Measurements from ENCODE around the gene PSAPL1.

PSAPL1 gene, protein sequence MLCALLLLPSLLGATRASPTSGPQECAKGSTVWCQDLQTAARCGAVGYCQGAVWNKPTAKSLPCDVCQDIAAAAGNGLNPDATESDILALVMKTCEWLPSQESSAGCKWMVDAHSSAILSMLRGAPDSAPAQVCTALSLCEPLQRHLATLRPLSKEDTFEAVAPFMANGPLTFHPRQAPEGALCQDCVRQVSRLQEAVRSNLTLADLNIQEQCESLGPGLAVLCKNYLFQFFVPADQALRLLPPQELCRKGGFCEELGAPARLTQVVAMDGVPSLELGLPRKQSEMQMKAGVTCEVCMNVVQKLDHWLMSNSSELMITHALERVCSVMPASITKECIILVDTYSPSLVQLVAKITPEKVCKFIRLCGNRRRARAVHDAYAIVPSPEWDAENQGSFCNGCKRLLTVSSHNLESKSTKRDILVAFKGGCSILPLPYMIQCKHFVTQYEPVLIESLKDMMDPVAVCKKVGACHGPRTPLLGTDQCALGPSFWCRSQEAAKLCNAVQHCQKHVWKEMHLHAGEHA

DNA sequence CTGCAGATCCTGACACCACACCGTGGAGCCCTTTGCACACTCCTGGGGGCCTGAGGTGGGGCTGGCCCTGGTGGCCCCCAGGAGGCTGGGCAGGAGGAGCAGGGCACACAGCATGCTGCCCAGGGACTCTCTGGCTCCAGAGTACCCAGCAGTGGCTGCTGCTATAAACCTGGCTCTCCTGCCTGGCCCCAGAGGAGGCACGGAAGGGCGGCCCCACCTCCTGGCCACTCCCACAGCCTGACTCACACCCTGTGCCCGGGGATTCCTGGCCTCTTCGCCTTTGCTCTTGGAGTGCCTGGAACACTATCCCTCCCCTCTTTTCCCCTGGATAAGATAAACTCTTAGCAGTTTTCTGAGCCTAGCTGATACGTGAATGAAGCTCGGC, at the start of gene PSAPL1:
TSS of gene PSAPL1 (minus strand) at position 165 of the 385 bp plus-strand sequence. CDS start at position 114, 51 bp downstream.
- no peak for DNase-seq

DNA sequence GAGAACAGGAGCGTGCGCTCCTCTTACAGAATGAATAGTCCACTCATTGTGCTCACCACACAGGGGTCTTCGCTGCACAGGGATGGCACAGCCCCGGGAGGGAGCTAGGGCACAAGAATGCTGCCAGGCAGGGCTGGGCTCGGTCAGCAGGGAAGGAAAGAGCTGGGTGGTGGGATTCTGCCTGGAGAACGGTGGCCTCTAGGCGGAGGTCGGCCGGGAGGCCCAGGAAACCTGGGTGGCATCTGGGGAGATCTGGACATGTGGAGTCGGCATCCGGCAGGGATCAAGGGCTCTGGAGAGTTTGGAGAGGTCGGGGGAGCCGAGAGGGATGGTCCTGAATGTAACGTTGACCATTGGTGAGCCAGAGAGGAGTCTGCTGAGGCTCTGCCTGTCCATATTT, 46.5 kb upstream of the PSAPL1 start:
- DNase-seq: no peak

DNA sequence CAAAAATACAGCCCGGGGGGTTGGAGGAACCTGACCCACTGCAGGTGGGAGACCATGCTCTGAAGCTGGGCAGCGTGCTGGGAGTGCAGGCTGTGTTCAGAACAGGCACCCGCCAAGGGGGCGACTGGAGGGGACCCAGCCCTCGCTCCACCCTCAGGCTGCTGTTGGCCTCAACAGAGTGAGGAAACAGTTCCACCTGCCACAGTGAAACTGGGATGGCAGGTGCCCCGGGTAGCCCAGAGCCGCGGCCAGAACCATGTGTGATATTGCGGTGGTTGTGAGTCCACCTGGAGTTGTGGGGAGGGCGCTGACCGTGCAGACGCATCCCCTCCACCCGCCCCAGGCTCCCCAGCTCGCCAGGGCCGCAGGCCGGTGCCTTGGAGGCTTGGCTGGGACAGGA, 45.7 kb upstream of the PSAPL1 start:
- DNase-seq: no peak

DNA sequence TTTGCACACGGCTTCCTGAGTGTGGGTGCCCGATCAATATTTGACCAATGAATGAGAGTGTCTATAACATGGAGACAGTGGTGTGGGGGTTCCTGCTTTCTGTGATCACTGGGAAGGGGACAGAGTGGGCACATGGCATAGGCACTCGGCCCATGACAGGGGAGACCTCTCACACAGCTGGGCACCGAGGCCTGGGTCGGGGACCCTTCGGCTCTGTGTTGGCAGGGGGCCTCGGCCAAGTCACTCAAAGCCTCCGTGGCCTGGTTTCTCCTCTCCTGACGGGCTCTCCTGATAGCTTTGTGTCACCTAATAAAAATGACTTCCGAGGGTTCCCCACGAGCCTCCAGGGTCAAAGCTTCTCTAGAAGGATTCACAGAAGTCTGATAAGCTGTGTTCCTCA, 43.9 kb upstream of the PSAPL1 start:
- no peak for DNase-seq

DNA sequence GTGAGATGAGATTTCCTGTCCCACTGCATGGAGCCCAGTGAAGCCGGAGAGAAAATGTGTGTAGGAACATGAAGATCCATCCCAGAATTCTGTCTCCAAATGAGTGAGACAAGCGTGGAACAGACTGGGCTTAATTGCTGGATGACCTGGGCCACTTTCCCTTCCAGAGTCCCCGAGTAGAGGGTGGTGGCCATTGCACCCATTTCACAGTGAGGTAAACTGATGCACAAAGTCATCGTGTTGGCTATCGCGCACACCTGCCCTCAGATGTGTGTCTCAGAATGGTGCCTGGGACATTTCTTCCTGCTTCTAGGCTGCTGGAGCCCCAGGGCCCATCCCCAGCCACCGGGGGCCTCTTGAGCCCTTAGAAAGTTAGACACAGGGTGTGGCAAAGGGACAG, 43.0 kb upstream of the PSAPL1 start:
- no peak for DNase-seq

DNA sequence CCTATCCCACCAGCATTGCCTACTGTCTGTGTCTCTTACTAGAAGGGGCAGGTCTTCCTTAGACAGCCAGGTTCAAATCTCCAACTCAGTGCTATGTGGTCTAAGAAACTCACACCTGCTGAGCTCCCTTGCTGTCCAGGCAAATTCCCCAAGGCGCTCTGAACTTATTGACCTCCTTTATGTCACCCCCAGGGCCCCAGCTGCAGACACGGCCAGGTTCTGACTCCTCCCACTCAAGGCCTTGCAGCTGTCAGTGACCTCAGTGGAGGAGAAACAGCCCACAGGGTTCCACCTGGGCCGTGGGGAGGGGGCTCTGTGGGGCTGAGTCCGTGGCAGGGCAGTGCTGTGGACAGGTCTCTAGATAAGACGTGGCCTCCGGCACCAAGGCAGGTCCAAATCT, 42.1 kb upstream of the PSAPL1 start:
- DNase-seq: no peak

DNA sequence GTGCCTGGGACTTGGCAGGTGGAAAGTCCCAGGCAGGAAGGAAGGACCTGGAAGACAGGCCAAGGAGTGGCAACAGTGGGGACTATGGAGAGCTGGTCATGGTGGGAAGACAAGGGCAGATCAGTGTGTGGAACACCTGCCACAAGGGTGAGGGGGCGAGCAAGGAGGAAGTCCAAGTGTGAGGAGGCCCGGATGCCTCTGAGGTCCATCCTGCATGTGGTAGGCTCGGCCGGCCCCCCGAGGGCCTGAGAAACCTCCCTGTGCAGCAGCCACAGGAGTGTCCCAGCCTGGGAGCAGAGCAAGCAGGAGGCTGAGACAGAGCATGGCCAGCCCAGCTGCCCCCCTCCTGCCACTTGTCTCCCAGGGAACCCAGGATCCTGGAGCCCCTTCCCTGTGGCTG, 40.5 kb upstream of the PSAPL1 start:
- DNase-seq: no peak

DNA sequence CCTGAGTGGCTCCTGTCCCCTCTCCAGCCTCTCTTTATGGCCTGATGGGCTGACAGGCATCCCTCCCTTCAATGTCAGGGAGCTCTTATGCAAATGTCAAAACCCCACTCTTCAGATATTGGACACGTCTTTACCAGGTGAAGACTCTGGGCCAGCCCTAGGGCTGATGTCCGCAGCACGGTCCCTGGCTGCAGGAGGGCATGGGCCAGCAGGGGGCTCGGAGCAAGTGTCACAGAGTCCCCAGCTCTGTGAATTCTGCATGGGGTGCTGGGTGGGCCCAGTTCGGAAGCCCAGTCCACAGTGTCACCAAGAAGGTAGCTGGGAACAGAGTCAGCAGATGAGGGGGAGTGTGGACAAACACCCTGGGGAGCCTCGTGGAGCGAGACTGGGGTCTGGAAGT, 39.6 kb upstream of the PSAPL1 start:
- DNase-seq: no peak

DNA sequence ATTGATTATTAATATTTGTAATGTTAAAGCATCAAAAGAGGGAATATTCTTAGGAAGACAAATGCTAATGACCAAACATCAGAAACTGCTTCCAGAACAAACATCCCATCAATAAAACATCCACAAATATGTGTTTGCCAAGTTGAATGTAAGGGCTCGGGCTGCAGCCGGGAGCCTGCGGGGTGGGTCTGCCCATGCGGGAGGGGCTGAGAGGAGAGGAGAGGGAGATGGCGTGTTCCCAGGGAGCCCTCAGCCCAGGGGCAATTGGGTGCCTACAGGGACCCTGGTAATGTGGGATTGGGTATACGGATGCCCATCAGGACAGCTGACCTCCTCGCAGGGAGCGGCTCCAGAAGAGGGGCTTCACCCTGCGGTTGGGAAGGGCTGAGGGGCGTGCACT, 38.4 kb upstream of the PSAPL1 start:
- no peak for DNase-seq

DNA sequence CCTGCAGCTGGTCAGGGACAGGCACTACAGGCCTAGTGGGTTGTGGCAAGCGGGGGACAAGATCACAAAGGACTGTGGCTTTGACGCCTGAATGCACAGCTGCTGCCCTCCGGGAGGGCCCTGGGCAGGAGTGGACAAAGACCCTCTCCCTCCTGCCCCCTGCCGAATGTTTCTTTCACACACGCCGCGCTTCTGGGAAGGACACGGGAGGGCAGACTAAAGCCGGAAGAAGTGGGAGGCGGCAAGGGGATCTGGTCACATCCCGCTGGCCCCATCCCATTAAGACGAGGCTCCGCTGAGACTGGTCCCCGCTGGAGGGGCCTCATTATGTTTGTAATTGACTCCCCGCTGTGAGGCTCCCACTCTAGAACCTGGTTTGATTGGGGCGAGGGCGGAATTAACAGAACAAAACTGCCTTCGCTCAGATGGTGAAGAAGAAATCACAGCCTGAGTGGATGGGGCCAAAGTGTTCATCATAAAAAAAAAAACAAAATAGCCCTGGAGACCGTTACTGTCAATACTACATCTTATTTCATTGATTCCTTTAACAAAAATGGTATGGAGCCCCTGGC, 37.8 kb upstream of the PSAPL1 start:
- no peak for DNase-seq

DNA sequence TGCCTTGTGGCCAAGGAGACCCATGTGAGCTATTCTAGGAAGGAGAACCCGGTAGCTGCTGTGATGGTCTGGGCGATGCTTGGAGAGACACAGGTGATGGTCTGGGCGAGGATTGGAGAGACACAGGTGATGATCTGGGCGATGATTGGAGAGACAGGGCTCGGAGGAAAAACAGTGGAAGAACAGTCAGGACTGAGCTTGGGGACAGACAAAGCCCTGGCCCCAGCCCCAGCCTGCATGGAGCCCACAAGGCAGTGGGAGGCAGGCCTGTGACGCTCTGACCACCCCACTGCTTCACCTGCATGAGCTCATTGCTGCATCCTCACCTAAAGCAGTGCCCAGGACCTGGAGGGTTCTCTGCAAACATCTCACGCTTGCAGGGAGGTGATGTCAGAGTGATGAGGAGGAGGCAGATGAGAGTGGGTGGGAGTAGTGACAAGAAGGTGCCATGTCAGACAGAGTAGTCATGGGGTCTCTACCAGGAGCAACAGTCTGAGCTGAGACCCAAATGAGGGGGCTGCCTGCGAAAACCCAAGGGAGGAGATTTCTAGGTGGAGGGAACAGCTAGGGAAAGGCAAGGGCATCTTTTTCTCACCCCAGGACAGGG, 35.9 kb upstream of the PSAPL1 start:
- DNase-seq: no peak

DNA sequence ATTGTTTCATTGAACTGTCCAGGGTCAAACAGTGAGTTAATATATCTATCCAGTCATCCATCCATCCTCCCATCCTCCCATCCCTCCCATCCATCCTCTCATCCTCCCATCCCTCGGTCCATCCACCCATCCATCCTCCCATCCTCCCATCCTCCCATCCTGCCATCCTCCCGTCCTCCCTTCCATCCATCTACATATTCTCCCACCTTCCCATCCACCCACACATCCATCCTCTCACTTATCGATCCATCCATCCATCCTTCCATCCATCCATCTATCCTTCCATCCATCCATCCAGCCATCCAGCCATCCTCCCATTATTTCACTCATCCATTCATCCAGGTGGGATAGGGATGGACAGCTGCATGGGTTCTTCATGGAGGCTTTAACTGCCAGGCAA, 35.4 kb upstream of the PSAPL1 start:
- DNase-seq: no peak

DNA sequence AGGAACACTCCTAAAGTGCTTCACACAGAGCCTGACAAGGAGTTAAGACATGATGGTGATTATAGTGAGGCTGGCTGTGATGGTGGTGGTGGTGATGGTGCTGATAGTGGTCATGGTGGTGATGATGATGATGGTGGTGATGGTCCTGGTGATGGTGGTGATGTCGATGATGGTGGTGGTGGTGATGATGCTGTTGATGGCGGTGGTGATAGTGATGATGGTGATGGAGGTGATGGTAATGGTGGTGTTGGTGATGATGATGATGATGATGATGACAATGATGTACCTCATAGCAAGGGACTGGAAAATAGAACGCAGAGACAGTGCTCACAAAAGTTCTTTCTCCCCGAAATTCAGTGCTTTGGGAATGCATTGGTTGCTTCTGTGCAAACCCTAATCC, 34.3 kb upstream of the PSAPL1 start:
- DNase-seq: no peak

DNA sequence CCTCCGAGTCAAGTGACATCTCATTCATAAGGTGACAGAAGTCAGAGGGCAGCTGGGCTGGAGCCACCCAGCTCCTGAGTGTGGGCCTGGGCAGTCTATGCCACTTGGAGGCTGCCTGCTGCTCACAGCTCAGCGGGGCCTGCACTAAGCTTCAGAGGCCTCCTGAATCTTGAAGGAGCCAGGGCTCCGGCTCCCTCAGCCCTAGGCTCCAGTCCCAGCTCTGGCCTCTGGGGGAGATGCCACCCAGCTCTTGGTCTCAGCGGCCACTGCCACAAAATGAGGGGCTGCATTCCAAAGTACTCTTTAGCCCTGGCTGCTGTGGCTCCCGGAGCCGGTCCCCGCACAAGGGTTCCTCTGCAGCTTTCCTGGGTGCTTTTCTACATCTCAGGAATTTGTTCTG, 32.7 kb upstream of the PSAPL1 start:
- DNase-seq: no peak

DNA sequence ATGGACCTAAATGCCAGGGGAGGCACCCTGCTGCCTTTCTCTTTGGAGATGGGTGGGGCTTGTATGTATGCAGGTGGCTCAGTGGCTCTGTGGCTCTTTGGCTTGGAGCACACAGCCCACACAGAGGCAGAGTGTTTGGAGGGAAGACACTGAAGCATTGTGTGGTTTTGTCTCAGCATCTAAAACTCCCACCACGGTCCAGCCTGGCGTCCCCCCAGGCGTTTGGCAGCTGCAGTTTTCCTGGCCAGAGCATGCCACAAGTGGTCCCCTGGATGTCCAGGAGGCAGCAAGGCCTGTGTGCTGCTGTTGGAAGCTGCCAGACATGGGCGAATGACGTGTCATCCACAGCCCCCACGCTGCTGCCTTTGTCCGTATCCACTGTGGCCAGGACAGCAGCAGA, 32.2 kb upstream of the PSAPL1 start:
- no peak for DNase-seq

DNA sequence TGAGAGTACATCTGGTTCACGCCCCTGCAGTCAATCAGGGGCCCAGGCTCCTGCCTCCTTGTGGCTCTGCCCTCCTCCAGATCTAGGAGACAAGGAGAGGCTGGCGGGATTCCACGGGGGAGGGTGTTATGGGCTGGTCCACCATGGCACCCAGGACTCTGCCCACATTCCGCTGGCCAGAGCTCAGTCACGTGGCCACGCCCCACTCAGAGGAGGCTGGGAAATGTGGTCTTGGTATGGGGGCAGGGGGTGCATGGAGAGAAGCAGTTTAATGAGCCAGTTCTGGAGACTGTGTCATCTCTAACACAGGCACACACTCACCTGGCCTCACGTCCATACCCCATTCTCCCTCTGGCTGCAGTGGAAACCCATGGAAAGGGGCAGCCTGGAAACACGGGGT, 31.5 kb upstream of the PSAPL1 start:
- no peak for DNase-seq

DNA sequence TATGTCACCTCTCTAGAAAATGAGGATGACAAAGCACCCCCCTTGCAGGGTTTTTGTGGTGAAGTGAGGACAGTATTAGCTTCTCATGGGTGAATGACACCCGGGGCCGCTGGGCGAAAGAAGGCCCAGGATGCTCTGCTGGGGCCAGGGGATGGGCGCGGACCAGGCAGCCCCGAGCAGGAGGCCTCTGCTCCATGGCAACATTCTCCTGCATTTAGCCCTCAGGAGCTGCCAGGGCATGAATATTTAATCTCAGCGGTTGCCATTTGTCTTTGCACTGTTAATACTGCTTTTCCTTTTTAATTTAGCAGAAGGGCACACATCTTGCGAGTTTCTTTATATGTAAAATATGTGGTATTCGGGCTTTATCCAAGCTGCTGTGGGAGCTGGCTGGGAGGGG, 30.3 kb upstream of the PSAPL1 start:
- no peak for DNase-seq

DNA sequence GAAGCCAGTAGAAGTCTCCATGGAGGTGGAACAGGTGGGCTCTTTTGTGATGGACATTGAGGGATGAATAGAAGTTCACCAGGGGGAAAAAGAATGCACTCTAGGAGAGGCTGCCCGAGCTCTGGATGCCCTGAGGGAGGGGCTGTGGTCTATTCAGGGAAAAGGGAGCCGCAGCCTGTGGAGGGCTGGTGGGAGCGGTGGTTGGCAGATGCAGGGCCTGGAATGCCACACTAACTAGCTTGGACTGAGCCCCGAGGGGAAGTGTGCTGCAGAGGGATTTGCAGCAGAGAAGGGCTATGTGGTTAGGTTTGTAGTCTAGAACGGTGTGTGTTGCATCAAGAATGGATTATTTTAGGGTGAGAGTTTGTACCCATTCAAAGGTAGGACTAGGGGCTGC, 29.5 kb upstream of the PSAPL1 start:
- no peak for DNase-seq

DNA sequence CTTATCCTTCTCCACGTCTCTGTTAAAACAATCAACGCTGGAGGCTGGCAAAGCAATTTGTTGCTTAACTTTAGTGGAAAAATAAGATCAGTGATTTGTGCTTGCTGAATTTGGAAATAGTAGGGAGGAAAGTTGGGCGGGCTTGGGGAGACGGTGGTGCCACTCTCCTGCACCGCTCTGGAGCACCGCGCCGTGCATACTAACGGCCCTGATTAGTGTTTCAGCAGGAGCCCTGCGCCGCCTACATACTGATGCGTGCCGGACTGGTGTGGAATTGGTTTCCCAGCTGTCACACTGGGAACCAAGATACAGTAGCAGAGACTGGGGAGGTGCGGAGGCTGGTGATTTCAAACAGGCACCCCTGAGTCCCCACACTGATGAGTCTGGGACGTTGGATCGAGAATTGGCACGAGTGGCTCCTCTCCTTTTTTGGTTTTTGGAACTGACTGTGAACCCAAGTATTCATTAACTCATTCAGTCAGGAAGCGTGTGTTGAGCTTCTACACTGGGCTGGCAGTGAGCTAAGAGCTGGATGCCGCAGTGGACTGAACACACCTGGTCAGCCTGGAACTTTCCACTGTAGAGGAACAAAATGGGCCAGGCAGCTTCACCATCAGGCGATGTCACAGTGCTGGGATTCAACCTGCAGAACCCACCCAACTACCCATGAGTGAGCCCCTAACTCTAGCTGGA, 29.0 kb upstream of the PSAPL1 start:
- no peak for DNase-seq

DNA sequence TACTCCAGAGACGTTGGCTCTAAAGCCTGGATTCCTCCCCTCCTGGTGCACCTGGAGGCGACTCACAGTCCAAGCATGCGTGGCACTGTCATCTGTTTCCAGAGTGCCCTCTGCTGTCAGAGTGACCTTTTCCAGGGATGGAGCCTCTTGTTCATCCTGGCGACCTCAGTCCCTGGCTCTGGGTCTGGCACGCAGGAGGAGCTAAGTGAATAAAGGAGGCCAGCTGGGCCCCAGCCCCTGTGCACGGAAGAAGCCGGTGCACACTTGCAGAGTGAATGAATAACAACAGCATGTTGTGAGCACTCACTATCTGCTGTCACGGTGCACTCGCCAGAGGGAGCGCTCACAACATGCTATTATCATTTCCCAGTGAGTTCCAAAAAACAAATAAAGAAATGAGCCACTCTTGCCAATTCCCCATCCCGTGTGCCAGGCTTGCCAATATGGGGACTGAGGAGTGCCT, 27.8 kb upstream of the PSAPL1 start:
- no peak for DNase-seq

DNA sequence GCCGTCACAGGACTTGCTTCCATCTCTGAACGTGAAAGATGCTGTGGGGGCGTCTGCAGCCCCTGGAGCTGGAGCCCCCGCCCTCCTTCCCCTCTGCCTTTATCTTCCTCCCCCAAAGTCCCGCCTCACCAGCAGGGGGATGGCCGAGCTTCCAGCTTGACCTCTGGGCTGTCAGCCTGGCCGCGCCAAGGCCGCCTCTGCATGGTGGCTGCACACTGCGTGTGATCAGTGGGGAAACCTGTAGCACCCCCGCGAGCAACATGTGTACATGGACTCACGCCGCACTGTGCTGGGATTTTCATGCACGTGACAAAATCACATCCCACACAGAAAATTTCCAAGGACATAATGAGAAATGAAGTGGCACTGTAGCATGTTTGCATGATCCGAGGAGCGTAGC, 26.5 kb upstream of the PSAPL1 start:
- no peak for DNase-seq

DNA sequence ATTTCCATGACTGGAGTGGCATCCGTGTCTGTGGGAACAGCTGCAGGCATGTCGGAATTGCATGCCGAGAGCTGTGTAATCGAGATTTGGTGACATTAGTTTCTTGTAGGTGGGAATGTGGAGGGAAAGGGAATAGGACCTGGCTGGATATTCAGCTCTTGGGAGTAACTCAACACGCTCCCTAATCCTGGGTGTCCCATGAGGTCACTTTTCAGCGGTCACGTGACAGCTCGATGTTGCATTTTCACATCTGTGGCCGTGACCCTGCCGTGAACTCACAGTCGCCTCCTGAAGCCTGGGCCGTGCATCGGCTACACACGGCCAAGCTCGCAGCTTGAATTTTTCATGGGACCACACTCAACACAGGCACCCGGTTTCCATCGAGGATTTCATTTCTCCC, 25.8 kb upstream of the PSAPL1 start:
- DNase-seq: no peak

DNA sequence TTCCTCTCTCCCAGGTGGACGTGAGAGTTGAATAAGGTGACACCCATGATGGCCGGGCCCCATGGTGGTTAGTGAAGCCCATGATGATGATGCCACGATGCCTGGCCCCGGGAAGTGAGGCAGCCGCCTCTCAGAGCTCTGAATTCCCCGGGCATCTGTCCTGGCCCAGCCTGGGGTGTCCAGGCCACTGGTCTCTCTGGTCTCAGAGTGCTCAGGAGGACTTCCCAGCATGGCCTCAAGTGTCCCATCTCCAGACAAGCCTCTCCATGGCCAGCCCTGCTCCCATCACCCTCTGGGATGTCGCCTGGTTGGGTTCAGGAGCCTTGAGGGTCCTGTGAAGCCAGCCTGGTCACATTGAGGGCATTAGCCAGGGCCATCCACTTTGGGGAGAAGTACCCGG, 24.7 kb upstream of the PSAPL1 start:
- no peak for DNase-seq

DNA sequence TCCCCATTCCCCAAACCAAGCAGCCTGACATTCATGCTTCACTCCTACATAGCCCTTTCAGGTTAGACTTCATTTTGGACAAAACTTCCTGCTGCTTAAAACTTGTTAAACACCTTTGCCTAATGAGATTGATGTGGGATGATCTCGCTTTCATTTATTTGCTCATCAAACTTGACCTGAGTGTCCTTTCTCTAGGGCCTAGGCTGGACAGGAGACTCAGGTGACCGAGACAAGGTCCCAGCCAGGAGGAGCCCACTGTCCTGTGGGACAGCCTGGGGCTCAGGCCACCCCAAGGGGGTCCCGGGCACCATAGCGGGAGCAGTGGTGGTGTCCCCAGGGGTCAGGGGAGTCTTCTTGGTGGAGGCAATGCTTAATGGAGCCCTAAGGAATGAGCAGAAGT, 23.7 kb upstream of the PSAPL1 start:
- no peak for DNase-seq

All from activated CD4-positive, alpha-beta T cell treated with anti-CD3 and anti-CD28 coated beads for 4 hours (primary cell).